Ishikawa (cell line): ENCODE results near the gene MRPL19.

Experiments
- CEBPB ChIP-seq: IDR thresholded peaks from 2 replicates; pipeline ENCODE4 v1.6.1; 2012
- CREB1 ChIP-seq: IDR thresholded peaks from 2 replicates; pipeline ENCODE4 v1.6.1; 2012; ENCODE audit warnings: low read depth
- EGR1 ChIP-seq: IDR thresholded peaks from 2 replicates; pipeline ENCODE4 v1.6.1; 2012
- EP300 ChIP-seq: IDR thresholded peaks from 2 replicates; pipeline ENCODE4 v1.6.1; 2012; ENCODE audit warnings: borderline replicate concordance
- FOXM1 ChIP-seq: IDR thresholded peaks from 2 replicates; pipeline ENCODE4 v1.6.1; 2012; ENCODE audit warnings: low read depth, borderline replicate concordance
- MAX ChIP-seq: IDR thresholded peaks from 2 replicates; pipeline ENCODE4 v1.6.1; 2012
- NFIC ChIP-seq: IDR thresholded peaks from 2 replicates; pipeline ENCODE4 v1.6.1; 2012
- RAD21 ChIP-seq: IDR thresholded peaks from 2 replicates; pipeline ENCODE4 v1.6.1; 2012; ENCODE audit warnings: low read depth
- TAF1 ChIP-seq: IDR thresholded peaks from 2 replicates; pipeline ENCODE4 v1.6.1; 2012; ENCODE audit warnings: low read depth, mild to moderate bottlenecking
- TCF12 ChIP-seq: IDR thresholded peaks from 2 replicates; pipeline ENCODE4 v1.6.1; 2012; ENCODE audit warnings: low read depth
- TEAD4 ChIP-seq: IDR thresholded peaks from 2 replicates; pipeline ENCODE4 v1.6.1; 2012
- USF1 ChIP-seq: IDR thresholded peaks from 2 replicates; pipeline ENCODE4 v1.6.1; 2012
- YY1 ChIP-seq: IDR thresholded peaks from 2 replicates; pipeline ENCODE4 v1.6.1; 2012; ENCODE audit warnings: low read depth
- ZBTB7A ChIP-seq: IDR thresholded peaks from 2 replicates; pipeline ENCODE4 v1.6.1; 2012; ENCODE audit warnings: low read depth
- TF ChIP-seq, protein P1 (sequence below): IDR thresholded peaks from 2 replicates; pipeline ENCODE4 v1.6.1; 2012; ENCODE audit warnings: low read depth, mild to moderate bottlenecking

MRPL19 gene

GRCh38 chr2:75619956-75620740, 26.4 kb upstream of the MRPL19 start:
- TF ChIP-seq TAF1 (no peak), MAX (no peak)

DNA sequence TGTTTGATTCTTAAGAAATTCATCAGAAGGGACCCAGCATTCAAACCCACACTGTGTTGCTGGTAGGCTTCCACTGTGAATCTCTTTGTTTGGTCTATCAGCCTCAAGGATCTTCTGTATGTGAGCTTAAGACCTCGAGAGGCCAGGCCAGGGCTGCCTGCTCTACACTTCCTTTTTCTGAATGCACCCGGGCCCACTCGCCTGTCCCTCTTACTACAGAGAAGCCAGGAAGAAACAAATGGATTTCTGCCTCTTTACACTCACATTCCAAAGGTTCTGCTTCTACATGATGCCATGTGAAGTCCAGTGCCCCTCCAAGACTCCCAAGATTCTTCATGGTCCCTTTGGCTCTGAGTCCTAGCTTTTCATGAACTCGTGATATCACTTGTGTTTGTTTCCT, 25.4 kb upstream of the MRPL19 start:
- TF ChIP-seq MAX = no peak
- no peak for TF ChIP-seq CREB1
- no peak for TF ChIP-seq TEAD4
- no peak for TF ChIP-seq CEBPB
- TF ChIP-seq, protein P1, sequence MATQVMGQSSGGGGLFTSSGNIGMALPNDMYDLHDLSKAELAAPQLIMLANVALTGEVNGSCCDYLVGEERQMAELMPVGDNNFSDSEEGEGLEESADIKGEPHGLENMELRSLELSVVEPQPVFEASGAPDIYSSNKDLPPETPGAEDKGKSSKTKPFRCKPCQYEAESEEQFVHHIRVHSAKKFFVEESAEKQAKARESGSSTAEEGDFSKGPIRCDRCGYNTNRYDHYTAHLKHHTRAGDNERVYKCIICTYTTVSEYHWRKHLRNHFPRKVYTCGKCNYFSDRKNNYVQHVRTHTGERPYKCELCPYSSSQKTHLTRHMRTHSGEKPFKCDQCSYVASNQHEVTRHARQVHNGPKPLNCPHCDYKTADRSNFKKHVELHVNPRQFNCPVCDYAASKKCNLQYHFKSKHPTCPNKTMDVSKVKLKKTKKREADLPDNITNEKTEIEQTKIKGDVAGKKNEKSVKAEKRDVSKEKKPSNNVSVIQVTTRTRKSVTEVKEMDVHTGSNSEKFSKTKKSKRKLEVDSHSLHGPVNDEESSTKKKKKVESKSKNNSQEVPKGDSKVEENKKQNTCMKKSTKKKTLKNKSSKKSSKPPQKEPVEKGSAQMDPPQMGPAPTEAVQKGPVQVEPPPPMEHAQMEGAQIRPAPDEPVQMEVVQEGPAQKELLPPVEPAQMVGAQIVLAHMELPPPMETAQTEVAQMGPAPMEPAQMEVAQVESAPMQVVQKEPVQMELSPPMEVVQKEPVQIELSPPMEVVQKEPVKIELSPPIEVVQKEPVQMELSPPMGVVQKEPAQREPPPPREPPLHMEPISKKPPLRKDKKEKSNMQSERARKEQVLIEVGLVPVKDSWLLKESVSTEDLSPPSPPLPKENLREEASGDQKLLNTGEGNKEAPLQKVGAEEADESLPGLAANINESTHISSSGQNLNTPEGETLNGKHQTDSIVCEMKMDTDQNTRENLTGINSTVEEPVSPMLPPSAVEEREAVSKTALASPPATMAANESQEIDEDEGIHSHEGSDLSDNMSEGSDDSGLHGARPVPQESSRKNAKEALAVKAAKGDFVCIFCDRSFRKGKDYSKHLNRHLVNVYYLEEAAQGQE = no peak
- TF ChIP-seq FOXM1 = no peak
- TF ChIP-seq EP300 = no peak
- TF ChIP-seq RAD21 = no peak
- no peak for TF ChIP-seq NFIC
- TF ChIP-seq EGR1 = no peak
- TF ChIP-seq ZBTB7A = no peak
- no peak for TF ChIP-seq USF1
- no peak for TF ChIP-seq YY1
- TF ChIP-seq TAF1 = no peak
- TF ChIP-seq TCF12 = no peak

DNA sequence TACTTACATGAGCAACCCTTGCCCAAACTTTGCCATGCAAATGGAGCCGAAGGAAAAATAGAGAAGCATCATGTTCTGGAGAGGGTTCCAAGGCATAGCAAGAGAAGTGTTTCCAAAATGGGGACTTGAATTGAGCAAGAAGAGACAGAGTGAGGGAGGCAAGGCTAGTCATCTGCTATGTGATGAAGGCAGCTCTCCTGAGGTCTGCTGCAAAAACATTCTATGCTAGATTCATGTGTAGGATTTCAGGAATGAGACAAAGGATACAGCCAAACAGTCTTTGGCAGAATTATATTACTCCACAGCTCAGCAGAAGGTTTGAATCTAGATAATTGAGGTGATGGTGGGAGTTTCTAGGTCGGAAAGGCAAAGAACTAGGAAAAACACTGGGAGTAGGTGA, 24.1 kb upstream of the MRPL19 start:
- no peak for TF ChIP-seq EP300
- TF ChIP-seq CEBPB = no peak
- TF ChIP-seq FOXM1 = no peak
- no peak for TF ChIP-seq TEAD4
- no peak for TF ChIP-seq USF1
- no peak for TF ChIP-seq YY1
- TF ChIP-seq NFIC = no peak
- TF ChIP-seq RAD21 = no peak
- no peak for TF ChIP-seq ZBTB7A
- no peak for TF ChIP-seq TAF1
- TF ChIP-seq EGR1 = no peak
- TF ChIP-seq, protein P1 = no peak
- TF ChIP-seq TCF12 = no peak
- TF ChIP-seq MAX = no peak
- TF ChIP-seq CREB1 = no peak

DNA sequence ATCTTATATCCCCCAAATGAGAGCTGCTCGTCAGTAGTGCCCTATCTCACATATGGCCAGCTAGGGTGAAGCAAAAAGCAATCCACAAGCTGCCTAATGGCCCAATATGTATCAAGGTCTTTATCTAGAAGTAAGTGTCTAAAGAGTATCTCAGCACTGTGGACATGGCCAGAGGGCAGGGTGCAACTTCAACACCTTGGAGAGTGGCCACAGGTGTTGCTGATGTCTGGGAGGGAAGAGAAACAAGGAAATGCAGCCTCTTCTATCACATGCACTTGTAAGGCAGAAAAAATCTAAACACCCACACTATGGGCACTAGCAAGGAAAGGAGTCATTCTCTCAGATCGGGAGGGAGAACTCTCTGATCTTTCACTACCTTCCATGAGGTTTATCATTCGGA, 23.7 kb upstream of the MRPL19 start:
- TF ChIP-seq, protein P1 = peak; percentile 55; the same call in 1 of the 2 replicates
- no peak for TF ChIP-seq NFIC
